ENCODE data around the gene CLUH.

DNA sequence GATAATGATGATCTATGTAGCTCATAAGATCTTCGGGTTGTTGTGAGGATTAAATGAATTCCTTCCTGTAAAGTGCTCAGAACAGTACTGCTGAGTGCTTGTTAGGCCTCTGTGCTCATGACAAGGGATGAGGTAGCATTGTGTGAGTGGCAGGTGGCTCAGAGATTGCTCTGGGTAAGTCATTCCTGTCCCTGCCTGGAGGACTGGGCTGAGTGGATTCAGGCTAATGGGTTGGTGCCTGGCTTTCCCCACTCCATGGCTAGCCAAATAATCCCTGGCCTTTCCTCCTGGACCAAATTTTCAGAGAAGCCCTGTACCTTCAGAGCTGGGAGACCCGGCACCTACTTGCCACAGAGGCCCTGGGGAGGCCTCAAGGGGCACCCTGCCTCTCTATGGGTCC is 39.2 kb upstream of the CLUH start:
- TF ChIP-seq EZH2 (IDR thresholded peaks at IDR 0.05; ENCODE audit: insufficient read depth, poor library complexity, severe bottlenecking) (no peak), EZH2phosphoT487 (IDR thresholded peaks at IDR 0.05; ENCODE audit: insufficient read depth, low read depth) (no peak)
